Left renal cortex interstitium (tissue), 4 donors: ENCODE data around the gene KCNN3. TPM values are rescaled to one million over a fixed set of nuclear protein-coding genes. Genes with fewer than 3 reads are reported as not detected.

Experiments used
- DNase-seq, 4 donors: peaks; one replicate each; pipeline ENCODE4 v3.0.0-alpha.2; 2013; ENCODE audit warnings: low read depth in 4 of 4, low spot score in 2 of 4, missing footprints in 1 of 4
- polyA plus RNA-seq, 4 donors: library from polyadenylated mRNA; unstranded; fragments of 120-200 nt; gene quantifications; one replicate each; pipeline ENCODE4 v1.2.1, GENCODE V29; 2013; ENCODE audit not compliant: insufficient read length in 4 of 4

The KCNN3 gene
- polyA plus RNA-seq, 4 donors = 2.4 to 3.3 (median 2.5) TPM

DNA sequence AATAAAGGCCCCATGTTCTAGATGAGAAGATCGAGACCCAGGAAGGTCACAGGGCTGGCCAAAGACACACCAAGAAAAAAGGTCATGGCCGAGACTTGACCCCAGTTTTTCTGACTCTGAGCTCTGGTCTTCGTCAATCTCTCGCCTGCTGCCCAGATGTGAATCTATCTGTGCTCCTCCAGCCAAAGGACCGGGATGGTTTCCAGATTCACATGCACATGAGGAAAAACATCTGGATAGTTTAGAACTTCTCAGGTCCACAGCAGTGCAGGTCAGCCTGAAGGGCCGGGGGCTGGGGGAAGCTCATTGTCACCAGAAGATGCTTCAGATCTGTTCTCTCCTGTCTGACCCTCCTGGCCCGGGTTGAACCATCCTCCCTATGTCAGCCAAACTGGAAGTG is 49.0 kb downstream of the KCNN3 start:
- DNase-seq = no peak

DNA sequence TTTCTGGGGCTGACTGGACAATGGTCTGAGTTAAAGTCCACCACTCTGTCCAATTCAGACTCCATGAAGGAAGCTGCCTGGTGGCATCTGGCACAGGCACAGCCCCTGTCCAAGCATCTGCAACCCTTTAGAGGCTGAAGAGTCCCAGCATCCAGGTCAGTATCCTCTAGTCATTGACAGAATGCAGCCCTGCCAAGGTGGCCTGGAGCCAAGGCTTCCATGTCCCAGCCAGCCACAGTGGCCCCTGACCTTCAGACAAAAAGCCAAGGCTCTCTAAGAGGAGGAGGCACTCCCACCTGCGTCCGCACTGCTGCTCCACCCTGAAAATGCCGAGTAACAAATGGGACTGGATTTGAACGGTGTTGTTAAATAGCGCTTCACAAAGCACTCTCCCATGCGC is 49.4 kb downstream of the KCNN3 start:
- no peak for DNase-seq

DNA sequence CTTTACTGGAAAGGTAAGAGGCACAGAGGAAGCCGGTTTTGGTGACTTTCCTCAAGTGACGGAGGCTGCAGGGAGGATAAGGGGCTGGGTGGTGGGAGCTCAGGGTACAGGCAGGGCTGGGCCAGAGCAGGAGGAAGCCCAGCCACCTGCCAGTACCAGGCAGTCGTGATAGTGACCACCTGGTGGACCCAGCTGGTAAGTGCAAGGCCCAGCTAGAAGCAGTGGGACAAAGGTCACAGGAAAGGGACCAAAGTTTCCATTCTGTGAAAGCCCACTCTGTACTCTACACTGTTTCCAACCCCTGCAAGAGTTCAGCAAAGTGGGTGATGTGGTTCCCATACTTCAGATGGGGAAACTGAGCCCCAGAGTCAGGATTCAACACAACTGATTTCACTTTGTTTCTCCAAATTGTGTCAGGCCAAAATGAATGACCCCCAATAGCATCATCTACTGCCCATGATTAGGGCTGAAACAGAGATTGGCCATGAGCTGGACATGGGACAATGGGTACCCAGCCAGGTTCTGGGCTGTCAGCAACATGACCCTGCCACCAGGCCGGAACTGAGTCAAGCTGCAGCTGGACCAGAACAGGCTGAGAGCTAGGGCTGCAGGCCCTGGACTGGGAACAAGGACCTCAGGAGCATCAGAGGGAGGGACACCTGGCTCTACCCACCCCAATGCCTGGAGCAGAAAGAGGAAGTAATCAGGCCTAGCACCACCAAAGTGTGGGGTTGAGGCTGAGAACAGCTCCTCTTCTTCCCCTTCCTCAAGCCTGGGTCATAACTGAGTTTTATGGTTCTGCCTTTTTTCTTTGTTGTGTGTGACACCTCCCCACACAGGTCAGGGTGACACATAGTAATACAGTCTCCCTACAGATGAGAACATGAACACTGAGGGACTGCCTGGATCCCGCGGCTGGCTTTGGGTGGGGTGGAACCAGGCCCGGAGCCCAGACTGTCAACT is 50.2 kb downstream of the KCNN3 start:
- no peak for DNase-seq

DNA sequence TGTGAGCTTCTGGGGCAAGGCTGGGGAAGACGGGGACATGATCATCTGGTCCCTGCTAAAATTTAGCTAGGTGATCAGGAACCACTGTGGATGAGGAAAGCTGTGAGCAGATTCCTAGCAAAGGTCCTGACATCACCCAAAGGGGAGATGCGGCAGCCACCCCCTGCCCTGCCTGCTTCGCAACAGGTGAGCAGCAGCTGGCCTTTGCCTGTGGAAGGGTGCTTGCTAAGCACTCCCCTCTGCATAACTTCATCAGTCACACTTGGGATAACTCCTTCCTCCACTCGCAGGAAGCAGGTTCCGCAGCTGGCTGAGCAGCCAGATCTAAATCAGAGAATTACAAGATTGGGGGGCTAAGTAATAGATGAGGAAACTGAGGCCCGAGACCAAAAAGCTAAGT is 51.2 kb downstream of the KCNN3 start:
- DNase-seq = no peak

DNA sequence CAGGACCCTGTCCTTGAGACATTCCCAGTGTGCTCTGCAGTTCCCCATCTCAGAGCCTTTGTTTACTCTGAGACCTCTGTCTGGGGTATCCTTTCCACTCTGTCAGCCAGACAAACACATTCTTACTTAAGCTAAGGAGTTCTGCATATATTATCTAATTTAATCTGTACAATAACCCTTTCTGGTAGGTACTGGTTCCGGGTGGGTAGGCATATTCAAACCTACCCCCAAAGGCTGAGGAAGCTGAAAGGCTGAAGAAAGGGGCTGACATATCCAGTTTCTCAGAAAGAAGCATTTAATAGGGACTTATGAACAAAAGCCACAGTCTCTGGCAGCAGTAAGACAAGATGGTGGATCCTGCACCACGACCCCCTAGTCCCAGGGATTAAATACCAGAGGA is 53.1 kb downstream of the KCNN3 start:
- DNase-seq = no peak

DNA sequence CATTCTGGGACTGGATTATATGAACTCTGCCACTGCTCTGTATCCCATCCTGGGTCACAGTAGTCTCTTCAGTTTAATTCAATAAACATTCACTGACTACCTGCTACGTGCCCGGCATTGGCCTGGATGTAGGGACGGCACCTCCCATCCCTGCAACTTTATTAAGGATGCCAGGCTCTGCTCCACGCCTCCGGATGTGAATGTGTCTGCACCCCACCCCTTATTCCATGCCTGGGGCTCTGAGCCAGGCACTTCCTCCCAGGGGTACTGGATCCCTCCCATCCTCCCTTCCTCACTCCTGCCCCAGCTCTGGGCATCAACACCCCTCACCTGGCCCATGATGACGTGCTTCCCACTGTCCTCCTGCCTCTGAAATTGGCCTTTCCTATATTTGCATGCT is 53.7 kb downstream of the KCNN3 start:
- no peak for DNase-seq

DNA sequence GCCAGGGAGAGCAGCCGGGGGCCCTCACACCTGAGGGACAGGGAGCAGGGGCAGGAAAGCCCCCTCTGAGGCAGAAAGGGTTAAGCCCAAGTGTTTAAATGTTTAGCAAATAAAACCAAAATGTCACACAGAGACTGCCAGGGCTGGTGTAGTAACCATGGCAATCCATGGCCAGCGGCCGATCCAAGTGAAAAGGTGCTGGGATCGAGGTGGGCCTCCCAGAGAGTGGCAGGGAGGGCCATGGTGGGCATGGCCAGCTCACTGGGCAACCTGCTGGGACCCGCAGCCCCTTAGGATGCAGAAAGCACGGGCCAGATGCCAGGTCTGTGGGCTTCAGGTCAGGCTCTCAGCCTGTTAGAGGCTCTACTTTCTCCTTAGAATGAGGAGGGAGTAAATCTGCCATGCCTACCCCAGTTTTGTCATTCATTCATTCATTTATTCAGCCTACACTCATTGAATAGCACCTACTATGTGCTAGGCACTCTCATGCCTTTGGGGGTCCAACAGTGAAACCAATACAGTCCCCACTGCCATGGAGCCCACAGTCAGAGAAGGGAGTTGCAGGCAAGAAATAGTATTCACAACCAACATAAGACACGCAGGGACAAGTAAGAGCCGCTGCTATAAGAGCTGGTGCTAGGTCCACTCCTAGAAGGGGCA is 56.1 kb downstream of the KCNN3 start:
- no peak for DNase-seq

DNA sequence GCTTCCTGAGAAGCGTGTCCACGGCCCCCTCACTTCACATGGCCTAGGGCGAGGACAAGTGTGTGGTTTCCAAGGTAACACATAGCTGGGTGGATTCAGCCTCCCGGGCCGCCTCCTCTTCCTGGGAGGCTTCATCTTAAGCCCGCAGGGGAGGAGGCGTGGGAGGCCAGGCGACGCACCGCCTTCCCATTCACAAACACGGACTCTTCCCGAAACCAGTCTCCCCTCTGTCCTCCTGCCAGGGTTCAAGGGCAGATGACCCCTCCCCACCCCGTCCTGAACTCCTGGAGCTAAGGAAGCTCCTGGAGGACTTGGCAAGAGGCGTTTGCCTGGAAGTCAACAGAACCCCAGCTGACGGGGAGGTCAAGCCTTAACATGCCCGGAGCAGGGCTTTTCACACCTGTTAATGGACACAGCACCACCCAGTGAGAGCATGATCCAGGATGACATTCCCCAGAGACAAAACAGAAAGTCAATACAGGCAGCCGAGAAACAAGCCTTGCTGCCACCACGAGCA is 56.7 kb downstream of the KCNN3 start:
- no peak for DNase-seq

DNA sequence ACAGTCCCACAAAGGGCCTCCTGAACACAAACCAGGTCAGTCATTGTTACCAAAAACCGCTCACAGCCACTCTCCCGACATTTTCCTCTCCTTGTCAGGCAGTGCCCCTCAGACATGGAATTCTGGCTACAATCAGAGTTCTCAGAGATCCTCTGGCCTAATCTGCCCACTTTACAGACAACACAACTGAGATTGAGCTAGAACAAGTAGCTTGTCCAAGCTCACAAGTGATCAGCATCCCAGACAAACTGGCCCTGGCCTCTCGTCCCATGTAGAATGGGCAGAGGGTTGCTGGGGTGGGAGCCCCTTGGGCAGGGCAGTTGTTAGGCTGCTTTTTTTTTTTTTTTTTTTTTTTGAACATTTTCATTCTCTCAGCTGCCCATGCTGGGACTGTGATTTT is 57.2 kb downstream of the KCNN3 start:
- no peak for DNase-seq

DNA sequence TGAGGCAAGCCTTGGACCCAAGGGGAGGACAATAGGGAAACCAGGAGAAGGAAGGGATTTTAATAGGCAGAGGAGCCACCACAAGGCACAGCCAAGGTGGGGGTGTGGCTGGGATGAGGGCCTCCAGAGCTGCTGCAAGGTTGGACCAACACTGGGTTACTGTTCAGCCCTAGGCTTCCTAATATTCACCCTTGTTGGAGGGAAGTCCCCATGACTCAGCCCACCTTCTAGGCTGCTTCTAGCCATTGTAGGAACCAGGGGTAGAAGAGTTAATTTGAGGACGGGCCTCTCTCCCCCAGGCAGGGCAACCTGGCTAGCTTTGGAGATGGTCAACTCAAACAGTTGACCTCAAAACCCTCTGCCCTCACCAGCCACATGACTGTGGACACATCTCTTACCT is 59.5 kb downstream of the KCNN3 start:
- DNase-seq = no peak

DNA sequence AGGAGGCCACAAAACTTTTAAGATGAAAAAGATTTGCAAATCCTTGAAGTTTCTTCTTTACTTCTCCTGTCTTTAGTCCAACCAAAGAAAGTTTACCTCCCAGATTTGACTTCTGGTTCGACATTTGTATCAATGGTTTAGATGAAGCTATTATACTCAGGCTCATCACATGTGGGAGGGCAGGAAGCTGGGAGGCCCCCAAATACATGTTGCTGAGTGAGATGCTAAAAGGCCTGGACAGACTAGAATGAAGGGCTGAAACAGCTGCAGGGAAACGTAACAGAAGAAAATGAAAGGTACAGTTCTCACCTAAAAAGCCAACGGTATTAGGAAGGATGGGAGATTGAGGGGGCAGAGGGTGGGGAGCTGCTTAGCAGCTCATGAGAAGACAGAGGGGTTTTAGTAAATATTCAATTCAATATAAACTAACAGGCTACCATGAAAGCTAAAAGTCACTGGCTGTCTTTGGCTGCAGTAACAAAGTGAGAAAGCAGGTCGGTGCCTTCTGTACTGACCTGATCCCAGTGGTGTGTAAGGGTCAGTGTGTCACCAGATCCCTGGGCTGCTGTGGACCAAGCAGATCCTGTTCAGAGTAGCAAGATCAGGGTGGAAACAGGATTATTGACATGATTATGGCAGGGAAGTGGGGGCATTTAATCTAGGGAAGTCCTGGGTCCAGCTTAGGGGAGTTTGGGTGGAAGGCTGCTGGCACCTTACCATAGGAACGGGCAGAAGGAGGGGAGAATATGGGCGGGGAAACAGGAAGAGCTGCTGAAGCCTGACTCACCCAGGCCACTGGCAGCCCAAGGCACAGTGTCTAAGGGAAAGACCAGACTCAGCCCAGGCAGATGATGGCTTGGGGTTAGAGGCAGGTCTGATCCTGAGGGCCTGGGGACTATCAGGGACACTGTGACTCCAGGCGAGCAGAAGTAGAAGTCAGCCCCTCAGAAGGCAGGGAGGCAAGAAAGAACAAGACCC is 60.4 kb downstream of the KCNN3 start:
- no peak for DNase-seq

DNA sequence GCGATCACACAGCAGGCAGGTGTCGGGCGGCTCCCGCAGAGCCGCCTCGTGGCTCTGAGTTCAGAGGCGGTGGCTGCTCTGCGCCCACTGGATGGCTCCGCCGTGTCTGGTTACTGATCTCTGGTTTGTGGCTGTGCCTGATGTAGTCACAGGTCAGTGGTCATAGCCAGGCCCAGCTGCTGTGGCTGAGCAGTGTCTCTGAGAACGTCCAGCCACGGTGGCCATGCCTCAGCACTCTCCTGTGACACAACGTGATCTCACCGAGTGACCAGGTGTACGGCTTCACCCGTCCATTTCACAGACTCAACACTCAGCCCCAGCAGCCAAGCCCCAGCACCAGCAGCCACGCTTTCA is 61.2 kb downstream of the KCNN3 start:
- no peak for DNase-seq

DNA sequence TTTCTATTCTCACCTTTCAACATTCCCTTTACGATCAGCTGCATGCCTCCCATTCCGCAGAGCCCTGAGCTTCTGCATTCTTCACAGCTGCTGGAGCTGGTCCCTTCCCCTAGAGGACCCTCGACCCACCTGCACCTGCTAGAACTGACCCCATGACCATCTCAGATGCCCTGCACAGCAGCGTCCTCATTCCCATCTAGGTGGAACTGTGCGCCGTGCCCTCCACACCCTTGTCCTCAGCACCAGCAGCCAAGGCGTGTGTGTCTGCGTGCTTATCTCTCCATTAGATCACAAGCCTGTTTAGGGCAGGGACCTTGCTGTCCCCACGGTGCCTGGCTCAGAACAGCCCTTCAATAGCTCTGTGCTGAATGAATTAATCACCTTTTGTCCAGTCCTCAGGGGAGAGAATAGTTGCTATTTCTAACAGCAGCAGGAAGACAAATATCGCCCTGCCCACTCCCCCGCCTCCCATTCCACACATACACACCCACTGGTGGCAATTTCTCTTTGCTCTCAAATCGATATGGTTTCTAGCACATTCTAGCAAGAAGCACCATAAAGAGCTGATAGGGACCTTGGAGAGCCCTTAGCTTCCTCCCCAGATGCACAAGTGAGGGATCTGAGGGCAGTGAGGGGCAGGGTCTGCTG is 61.7 kb downstream of the KCNN3 start:
- no peak for DNase-seq

DNA sequence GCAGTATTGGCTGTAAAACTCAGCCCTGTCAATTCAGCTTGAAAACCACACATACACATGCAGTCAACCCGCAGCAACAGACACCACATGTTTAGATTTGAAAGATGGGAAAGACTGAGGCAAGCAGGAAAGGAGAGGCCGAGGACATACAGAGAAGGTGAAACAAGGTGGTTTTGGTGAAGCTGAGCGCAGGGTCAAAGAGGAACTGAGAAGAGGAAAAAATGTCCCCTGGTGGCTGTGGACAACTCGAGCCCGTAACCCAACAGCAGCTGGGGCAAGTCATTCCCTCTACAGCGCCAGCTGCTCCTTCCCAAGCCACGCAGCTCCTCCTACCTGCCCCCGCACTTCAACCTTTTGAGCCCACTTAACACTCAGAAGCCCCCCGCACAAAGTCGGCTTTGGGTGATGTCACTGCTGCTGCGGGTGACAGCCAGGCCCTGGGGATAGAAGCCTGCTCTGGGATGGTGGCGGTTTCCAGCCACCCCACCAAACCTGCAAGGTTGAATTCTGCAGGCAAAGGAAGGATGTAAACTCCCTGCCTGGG is 63.0 kb downstream of the KCNN3 start:
- no peak for DNase-seq

DNA sequence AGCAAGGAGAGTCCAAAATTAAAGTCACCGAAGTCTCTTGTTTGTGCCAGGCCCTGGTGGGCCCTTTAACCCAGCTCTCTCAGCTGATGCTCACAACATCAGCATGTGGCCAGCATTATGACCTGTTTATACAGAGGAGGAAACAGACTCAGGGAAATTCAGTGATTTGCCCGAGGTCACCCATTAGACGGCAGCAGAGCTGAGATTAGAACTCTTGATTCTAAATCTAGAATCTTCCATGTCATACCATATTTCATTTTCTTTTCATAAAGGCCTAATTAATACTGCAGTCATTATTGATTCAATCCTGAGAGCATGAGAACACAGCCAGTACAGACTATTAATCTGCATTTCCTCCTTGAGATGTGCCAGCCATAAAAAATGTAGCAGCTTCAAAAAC is 63.7 kb downstream of the KCNN3 start:
- DNase-seq = no peak

DNA sequence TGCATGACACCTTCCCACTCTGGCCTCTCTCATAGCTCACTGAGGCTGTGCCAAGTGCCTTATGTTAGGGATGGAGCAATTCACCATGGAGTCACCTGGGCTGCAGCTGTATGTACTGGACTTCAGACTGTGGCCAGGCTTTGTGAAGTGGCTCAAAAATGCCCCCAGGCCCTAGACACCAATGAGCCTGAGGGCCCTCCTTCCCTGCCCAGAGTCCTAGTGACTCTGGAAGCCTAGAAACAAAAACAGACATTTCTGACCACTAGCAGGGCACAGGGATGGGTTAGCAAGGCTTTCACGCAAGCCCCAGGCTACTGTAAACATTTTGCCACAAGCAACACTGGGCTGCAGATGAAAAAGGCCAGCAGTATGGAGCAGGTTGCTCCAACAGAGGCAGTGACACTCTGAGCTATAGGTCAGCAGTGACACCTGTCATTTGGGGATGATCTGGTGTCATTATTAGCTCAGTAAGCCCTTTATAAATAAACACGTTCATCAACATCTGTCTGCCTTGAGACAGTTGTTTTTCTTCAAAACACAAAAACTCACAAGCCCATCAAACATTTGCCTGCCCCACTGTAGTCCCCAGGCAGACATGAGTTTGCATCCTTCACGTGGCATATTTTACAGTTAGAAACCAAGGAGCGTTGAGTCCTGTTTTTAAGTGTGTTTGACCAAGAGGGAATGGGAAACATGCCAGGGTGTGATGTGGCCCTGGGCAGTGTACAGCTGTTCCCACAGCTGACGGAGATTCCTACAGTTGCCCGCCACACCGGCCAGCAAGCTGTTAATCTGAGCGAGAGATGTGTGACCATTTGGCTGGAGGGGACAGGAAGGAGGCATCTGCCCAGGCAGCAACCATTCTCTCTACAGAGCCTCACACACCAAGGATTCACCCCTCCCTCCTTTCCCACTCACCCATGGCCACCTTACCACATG is 66.8 kb downstream of the KCNN3 start:
- no peak for DNase-seq

DNA sequence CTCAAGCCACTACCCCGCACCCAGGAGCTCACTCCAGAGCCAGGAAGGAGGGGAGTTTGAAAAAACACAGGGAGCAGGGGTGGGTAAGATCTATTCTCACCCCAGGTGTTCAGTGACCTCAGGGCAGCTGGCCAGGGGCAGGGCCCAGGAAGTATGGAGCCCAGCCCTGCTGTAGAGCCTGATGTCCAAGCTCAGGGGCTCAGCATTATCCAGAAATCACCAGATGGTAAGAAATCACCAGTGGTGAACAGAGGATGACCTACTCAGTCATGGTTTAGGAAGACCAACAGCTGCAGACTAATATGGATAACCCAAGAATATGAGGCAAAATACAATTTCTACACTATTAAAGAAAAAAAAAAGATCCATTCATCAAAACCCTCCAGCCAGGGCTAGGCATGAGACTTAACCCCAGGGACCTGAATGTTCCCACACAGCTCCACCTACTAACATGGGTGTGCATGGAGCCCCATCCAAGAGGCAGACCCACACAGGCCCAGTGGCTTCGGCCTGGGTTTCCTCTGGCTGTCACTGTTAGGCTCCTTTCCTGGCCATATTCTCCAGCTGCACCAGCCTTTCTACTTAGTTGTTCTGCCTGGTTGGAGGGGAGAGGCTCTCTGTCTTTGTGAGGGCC is 67.6 kb downstream of the KCNN3 start:
- no peak for DNase-seq

DNA sequence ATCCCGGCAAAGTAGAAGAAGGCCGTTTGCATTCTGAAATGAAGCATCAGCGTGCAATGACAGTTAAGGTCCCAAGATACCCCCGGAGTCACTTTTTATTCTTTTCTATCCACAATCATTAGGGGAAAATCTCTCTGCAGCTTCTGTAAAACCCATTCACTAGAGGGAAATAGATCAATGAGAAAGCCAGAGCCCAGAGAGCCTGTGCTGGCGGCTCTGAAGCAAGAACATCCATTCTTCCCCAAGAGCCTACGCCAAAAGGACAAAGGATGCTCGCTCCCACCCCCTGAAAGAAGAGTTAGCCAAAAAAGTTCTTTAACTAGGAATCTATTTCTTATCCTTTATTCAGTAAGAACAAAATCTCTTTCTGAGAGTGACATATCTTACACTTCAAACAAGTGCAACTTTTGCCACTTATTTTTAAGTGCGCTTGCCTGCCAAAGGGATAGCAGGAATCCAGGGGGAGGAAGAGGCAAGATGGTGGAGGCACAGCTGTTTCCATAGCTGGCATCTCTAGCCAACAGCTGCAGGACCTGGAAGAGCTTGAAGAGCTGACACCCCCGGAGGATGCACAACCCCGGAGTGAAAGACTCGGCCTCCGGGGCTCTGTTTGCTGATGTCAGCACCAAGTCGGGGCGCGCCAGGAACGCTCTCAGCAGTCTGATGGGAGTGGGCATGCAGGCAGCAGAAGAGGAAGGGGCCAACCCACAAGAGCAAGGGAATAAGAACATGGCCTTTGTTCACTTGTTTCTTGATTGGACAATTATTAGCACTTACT is 68.7 kb downstream of the KCNN3 start:
- no peak for DNase-seq
